Upper lobe of left lung (tissue), 4 donors: ENCODE data around the gene AGAP3.

Experiments used
- CTCF ChIP-seq, 6 experiments: fragments of 450-650 bp in 4 of 6; fragments of 200-600 bp in 2 of 6; sonication (generic) in 2 of 6; IDR thresholded peaks; one replicate each; pipeline ENCODE4 v1.5.1; 2016 to 2019; ENCODE audit warnings: antibody characterized with exemption in 6 of 6
- POLR2AphosphoS5 ChIP-seq, 2 donors: sonication (generic); formaldehyde crosslinking; IDR thresholded peaks; one replicate each; pipeline ENCODE4 v1.5.1; 2017; ENCODE audit warnings: antibody characterized with exemption in 2 of 2

DNA sequence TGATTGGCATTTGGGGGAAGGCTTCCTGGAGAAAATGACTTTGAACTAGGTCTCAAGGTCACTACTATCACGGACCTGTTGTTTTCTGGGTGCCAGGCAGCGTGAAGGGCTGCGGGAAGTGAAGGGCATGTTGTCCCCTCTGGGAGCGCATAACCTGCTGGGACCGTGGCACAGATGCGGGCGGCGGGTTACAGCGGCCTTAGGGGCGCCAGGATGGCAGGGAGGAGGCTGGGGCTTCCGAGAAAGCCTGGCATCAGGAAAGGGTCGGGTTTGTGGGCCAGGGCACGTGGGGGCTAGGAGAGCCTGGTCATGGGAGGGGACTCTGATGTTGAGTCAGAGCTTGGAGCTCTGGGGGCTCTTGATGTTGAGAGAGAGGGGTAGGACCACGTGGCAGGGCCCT is 20.8 kb upstream of the AGAP3 start:
- TF ChIP-seq CTCF (IDR thresholded peaks at IDR 0.05) (no peak), POLR2AphosphoS5 (IDR thresholded peaks at IDR 0.05) (no peak)
